HepG2 (cell line): Measurements from ENCODE around the gene EMC9. TPM values are rescaled to one million over a fixed set of nuclear protein-coding genes. Genes with fewer than 3 reads are reported as not detected.

Source experiments
- BRD4 ChIP-seq: sonication (generic); formaldehyde crosslinking; IDR thresholded peaks from 2 replicates; pipeline ENCODE4 v1.4.0; 2020; ENCODE audit warnings: missing genetic modification reagents
- EEA1 ChIP-seq: sonication (generic); formaldehyde crosslinking; IDR thresholded peaks from 2 replicates; pipeline ENCODE4 v1.5.1; 2020; ENCODE audit warnings: mild to moderate bottlenecking, missing genetic modification reagents, borderline replicate concordance
- HNF4A ChIP-seq: sonication (generic); formaldehyde crosslinking; IDR thresholded peaks from 2 replicates; pipeline ENCODE4 v1.4.0; 2020; ENCODE audit warnings: missing genetic modification reagents
- MEIS1 ChIP-seq: sonication (generic); formaldehyde crosslinking; IDR thresholded peaks from 2 replicates; pipeline ENCODE4 v1.9.0; 2021; ENCODE audit warnings: mild to moderate bottlenecking, missing genetic modification reagents, moderate library complexity, borderline replicate concordance
- NFATC3 ChIP-seq: sonication (generic); formaldehyde crosslinking; IDR thresholded peaks from 2 replicates; pipeline ENCODE4 v1.5.1; 2020; ENCODE audit warnings: mild to moderate bottlenecking, missing genetic modification reagents
- NR2F6 ChIP-seq, 2 experiments: IDR thresholded peaks; 2 replicates each; pipeline ENCODE4 v1.6.1; 2016; ENCODE audit warnings: antibody characterized with exemption in 1 of 2, mild to moderate bottlenecking in 1 of 2
- SALL1 ChIP-seq: sonication (generic); formaldehyde crosslinking; IDR thresholded peaks from 2 replicates; pipeline ENCODE4 v1.8.0; 2022; ENCODE audit warnings: mild to moderate bottlenecking, missing genetic modification reagents
- SP1 ChIP-seq, 2 experiments: fragments of 450-650 bp in 1 of 2; sonication (generic) in 1 of 2; formaldehyde crosslinking in 1 of 2; IDR thresholded peaks; 2 replicates each; pipeline versions ENCODE4 v1.4.0 to v1.6.1; 2016 to 2020; ENCODE audit warnings: missing genetic modification reagents in 1 of 2
- TMF1 ChIP-seq: sonication (generic); formaldehyde crosslinking; IDR thresholded peaks from 2 replicates; pipeline ENCODE4 v1.8.1; 2022; ENCODE audit warnings: low read depth, missing genetic modification reagents
- ZFP36L2 ChIP-seq: sonication (generic); formaldehyde crosslinking; IDR thresholded peaks from 2 replicates; pipeline ENCODE4 v1.4.0; 2020; ENCODE audit warnings: missing genetic modification reagents
- ZFP82 ChIP-seq: sonication (generic); formaldehyde crosslinking; IDR thresholded peaks from 2 replicates; pipeline ENCODE4 v1.5.1; 2020; ENCODE audit warnings: mild to moderate bottlenecking, missing genetic modification reagents, borderline replicate concordance
- ZFP90 ChIP-seq: sonication (generic); formaldehyde crosslinking; IDR thresholded peaks from 2 replicates; pipeline ENCODE4 v1.8.0; 2022; ENCODE audit warnings: missing genetic modification reagents, mild to moderate bottlenecking, inconsistent platforms, borderline replicate concordance
- ZNF432 ChIP-seq: sonication (generic); formaldehyde crosslinking; IDR thresholded peaks from 2 replicates; pipeline ENCODE4 v1.5.0; 2020; ENCODE audit warnings: missing genetic modification reagents, mild to moderate bottlenecking, borderline replicate concordance
- ZNF839 ChIP-seq: sonication (generic); formaldehyde crosslinking; IDR thresholded peaks from 2 replicates; pipeline ENCODE4 v1.4.0; 2020; ENCODE audit warnings: missing genetic modification reagents, mild to moderate bottlenecking, borderline replicate concordance
- ZNF878 ChIP-seq: sonication (generic); formaldehyde crosslinking; IDR thresholded peaks from 2 replicates; pipeline ENCODE4 v1.8.1; 2023; ENCODE audit warnings: mild to moderate bottlenecking, missing genetic modification reagents, moderate library complexity
- ZSCAN9 ChIP-seq: IDR thresholded peaks from 2 replicates; pipeline ENCODE4 v1.6.1; 2016; ENCODE audit warnings: borderline replicate concordance
- polyA plus RNA-seq, 8 experiments: library from polyadenylated mRNA; depleted of rRNA in 3 of 8; stranded (reverse) in 7 of 8; unstranded in 1 of 8; fragments of >200 nt; fragmentation: Illumina TruSeq in 4 of 8; extraction: Trizol in 4 of 8; gene quantifications; 2 replicates each; pipeline versions ENCODE4 v1.2.1 to v1.2.3, GENCODE V29; 2011 to 2016; ENCODE audit warnings: low read depth in 4 of 8, missing spikeins in 1 of 8, mixed read lengths in 1 of 8; ENCODE audit not compliant: insufficient read depth in 1 of 8
- total RNA-seq, 5 experiments: library from RNA; depleted of rRNA; stranded (reverse); fragments of >200 nt; fragmentation: Illumina TruSeq; extraction: Trizol; gene quantifications; 2 replicates each; pipeline ENCODE4 v1.2.3, GENCODE V29; 2016; ENCODE audit warnings: low read depth in 1 of 5
- TF ChIP-seq, protein P1 (sequence below): sonication (generic); formaldehyde crosslinking; IDR thresholded peaks from 2 replicates; pipeline ENCODE4 v1.4.0; 2020; ENCODE audit warnings: mild to moderate bottlenecking, missing genetic modification reagents
- TF ChIP-seq, protein P2 (sequence below): sonication (generic); formaldehyde crosslinking; IDR thresholded peaks from 2 replicates; pipeline ENCODE4 v1.5.0; 2020; ENCODE audit warnings: mild to moderate bottlenecking, missing genetic modification reagents
- TF ChIP-seq, protein P3 (sequence below): sonication (generic); formaldehyde crosslinking; IDR thresholded peaks from 2 replicates; pipeline ENCODE4 v1.4.0; 2020; ENCODE audit warnings: missing genetic modification reagents
- TF ChIP-seq, protein P4 (sequence below): sonication (generic); formaldehyde crosslinking; IDR thresholded peaks from 2 replicates; pipeline ENCODE4 v1.4.0; 2020; ENCODE audit warnings: missing genetic modification reagents
- TF ChIP-seq, protein P5 (sequence below): sonication (generic); formaldehyde crosslinking; IDR thresholded peaks from 2 replicates; pipeline ENCODE4 v1.4.0; 2020; ENCODE audit warnings: missing genetic modification reagents

The EMC9 gene
- total and polyA plus RNA-seq, 2 of the 13 experiments (the other 11 are each of a cell fraction or from before 2014, with no cell fraction given): 60.5 to 78.7 TPM

DNA sequence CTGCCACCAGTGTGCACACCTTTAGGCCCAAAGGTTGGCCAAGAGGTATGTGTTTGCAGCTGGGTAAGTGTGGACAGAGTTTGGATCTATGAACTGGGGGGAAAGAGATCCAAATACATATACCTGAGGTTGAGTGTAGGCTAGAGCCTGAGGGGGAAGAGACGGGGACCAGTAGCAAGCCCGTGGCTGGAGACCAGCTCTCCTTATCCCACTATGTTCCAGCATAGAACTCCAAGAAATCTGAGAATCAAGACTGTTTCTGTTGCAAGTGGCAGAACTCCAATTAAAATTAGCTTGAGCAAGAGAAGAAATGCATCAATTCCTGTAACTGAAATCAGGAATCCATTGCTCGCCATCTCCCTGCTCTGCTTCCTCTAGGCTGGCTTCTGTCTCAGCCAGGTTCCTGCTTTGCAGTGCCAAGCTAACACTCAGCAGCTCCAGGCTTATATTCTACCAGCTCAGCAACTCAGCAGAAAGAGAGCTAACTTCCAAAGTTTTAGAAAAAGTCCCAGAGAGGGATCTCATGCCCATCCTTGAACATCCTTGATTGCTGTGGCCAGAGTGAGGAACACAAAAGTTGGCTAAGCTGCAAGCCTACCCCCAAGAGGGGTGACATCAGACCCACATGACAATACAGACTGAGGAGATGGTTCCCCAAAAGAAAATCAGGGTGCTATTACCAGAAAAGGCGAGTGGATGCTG is 48.7 kb downstream of the EMC9 start (continued):
- TF ChIP-seq, protein P1, sequence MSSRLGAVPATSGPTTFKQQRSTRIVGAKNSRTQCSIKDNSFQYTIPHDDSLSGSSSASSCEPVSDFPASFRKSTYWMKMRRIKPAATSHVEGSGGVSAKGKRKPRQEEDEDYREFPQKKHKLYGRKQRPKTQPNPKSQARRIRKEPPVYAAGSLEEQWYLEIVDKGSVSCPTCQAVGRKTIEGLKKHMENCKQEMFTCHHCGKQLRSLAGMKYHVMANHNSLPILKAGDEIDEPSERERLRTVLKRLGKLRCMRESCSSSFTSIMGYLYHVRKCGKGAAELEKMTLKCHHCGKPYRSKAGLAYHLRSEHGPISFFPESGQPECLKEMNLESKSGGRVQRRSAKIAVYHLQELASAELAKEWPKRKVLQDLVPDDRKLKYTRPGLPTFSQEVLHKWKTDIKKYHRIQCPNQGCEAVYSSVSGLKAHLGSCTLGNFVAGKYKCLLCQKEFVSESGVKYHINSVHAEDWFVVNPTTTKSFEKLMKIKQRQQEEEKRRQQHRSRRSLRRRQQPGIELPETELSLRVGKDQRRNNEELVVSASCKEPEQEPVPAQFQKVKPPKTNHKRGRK: no peak
- 0 out of 2 replicates have a peak, but pooled peaks have one; percentile 16 for TF ChIP-seq HNF4A (CRISPR knock-in tag)
- no peak for TF ChIP-seq SALL1 (CRISPR knock-in tag)
- no peak for TF ChIP-seq NR2F6 (IDR thresholded peaks at IDR 0.05)
- TF ChIP-seq NR2F6 (CRISPR knock-in tag; IDR thresholded peaks at IDR 0.05): no peak
- no peak for TF ChIP-seq NFATC3
- no peak for TF ChIP-seq ZNF432
- TF ChIP-seq, protein P2, sequence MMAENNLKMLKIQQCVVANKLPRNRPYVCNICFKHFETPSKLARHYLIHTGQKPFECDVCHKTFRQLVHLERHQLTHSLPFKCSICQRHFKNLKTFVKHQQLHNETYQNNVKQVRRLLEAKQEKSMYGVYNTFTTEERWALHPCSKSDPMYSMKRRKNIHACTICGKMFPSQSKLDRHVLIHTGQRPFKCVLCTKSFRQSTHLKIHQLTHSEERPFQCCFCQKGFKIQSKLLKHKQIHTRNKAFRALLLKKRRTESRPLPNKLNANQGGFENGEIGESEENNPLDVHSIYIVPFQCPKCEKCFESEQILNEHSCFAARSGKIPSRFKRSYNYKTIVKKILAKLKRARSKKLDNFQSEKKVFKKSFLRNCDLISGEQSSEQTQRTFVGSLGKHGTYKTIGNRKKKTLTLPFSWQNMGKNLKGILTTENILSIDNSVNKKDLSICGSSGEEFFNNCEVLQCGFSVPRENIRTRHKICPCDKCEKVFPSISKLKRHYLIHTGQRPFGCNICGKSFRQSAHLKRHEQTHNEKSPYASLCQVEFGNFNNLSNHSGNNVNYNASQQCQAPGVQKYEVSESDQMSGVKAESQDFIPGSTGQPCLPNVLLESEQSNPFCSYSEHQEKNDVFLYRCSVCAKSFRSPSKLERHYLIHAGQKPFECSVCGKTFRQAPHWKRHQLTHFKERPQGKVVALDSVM (CRISPR knock-in tag): no peak
- no peak for TF ChIP-seq ZFP90 (CRISPR knock-in tag)
- no peak for TF ChIP-seq ZNF878 (CRISPR knock-in tag)
- TF ChIP-seq EEA1 (CRISPR knock-in tag): no peak
- TF ChIP-seq, protein P3, sequence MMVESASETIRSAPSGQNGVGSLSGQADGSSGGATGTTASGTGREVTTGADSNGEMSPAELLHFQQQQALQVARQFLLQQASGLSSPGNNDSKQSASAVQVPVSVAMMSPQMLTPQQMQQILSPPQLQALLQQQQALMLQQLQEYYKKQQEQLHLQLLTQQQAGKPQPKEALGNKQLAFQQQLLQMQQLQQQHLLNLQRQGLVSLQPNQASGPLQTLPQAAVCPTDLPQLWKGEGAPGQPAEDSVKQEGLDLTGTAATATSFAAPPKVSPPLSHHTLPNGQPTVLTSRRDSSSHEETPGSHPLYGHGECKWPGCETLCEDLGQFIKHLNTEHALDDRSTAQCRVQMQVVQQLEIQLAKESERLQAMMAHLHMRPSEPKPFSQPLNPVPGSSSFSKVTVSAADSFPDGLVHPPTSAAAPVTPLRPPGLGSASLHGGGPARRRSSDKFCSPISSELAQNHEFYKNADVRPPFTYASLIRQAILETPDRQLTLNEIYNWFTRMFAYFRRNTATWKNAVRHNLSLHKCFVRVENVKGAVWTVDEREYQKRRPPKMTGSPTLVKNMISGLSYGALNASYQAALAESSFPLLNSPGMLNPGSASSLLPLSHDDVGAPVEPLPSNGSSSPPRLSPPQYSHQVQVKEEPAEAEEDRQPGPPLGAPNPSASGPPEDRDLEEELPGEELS (CRISPR knock-in tag): no peak
- TF ChIP-seq ZFP36L2: no peak
- TF ChIP-seq BRD4: no peak
- TF ChIP-seq SP1 (IDR thresholded peaks at IDR 0.05): no peak
- no peak for TF ChIP-seq SP1 (CRISPR knock-in tag; IDR thresholded peaks at IDR 0.05)
- no peak for TF ChIP-seq TMF1 (CRISPR knock-in tag)
- no peak for TF ChIP-seq ZFP82
- TF ChIP-seq ZSCAN9 (CRISPR knock-in tag): no peak
- TF ChIP-seq, protein P4, sequence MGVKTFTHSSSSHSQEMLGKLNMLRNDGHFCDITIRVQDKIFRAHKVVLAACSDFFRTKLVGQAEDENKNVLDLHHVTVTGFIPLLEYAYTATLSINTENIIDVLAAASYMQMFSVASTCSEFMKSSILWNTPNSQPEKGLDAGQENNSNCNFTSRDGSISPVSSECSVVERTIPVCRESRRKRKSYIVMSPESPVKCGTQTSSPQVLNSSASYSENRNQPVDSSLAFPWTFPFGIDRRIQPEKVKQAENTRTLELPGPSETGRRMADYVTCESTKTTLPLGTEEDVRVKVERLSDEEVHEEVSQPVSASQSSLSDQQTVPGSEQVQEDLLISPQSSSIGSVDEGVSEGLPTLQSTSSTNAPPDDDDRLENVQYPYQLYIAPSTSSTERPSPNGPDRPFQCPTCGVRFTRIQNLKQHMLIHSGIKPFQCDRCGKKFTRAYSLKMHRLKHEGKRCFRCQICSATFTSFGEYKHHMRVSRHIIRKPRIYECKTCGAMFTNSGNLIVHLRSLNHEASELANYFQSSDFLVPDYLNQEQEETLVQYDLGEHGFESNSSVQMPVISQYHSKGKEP (CRISPR knock-in tag): no peak
- TF ChIP-seq MEIS1 (CRISPR knock-in tag): peak; percentile 54; the same call in 1 of the 2 replicates
- no peak for TF ChIP-seq ZNF839
- TF ChIP-seq, protein P5, sequence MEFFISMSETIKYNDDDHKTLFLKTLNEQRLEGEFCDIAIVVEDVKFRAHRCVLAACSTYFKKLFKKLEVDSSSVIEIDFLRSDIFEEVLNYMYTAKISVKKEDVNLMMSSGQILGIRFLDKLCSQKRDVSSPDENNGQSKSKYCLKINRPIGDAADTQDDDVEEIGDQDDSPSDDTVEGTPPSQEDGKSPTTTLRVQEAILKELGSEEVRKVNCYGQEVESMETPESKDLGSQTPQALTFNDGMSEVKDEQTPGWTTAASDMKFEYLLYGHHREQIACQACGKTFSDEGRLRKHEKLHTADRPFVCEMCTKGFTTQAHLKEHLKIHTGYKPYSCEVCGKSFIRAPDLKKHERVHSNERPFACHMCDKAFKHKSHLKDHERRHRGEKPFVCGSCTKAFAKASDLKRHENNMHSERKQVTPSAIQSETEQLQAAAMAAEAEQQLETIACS (CRISPR knock-in tag): no peak
